K562 treated with DMSO at 1 percent for 24 hours (cell line): ENCODE data around the gene RPP25. TPM values are rescaled to one million over a fixed set of nuclear protein-coding genes. Genes with fewer than 3 reads are reported as not detected.

Experiments
- total RNA-seq: library from RNA; unstranded; fragments of 300-600 nt; gene quantifications from 2 replicates; pipeline ENCODE4 v1.2.3, GENCODE V29; 2022; ENCODE audit warnings: low read depth; ENCODE audit not compliant: insufficient read depth

The RPP25 gene
- total RNA-seq: 38.6 and 41.0 TPM in 2 replicates

GRCh38 chr15:74956648-74957475, at the start of gene RPP25:
Gene RPP25, minus strand, starts transcription at chr15:74956772. Its CDS starts 189 bp downstream, at chr15:74956583.

GRCh38 chr15:74995182-74995778, 38.7 kb upstream of the RPP25 start, which contains the start of gene SCAMP5:
Gene SCAMP5, plus strand, starts transcription at chr15:74995563. Its CDS starts 16,277 bp downstream, at chr15:75011840.

GRCh38 chr15:74937590-74938371, 18.8 kb downstream of the RPP25 start, which contains the start of gene COX5A:
Gene COX5A, minus strand, starts transcription at chr15:74938073. Its CDS starts 59 bp downstream, at chr15:74938014.

GRCh38 chr15:74906450-74907162, 50.0 kb downstream of the RPP25 start, which contains the start of gene FAM219B:
Gene FAM219B, minus strand, starts transcription at chr15:74906851. Its CDS starts 51 bp downstream, at chr15:74906800.

Other genes starting within 250 kb of the RPP25 start
- 0.17 and 0.78 TPM in 2 replicates for gene CYP1A1, start 231.2 kb downstream of the RPP25 start, total RNA-seq
- not detected in 2 replicates for gene CYP1A2, start 207.9 kb downstream of the RPP25 start, total RNA-seq
- gene CSK, start 174.7 kb downstream of the RPP25 start, total RNA-seq: 73.2 and 90.4 TPM in 2 replicates
- gene LMAN1L, start 143.9 kb downstream of the RPP25 start, total RNA-seq: not detected in 2 replicates
- not detected in 2 replicates for gene CPLX3, start 130.1 kb downstream of the RPP25 start, total RNA-seq
- 39.3 and 50.0 TPM in 2 replicates for gene ULK3, start 113.6 kb downstream of the RPP25 start, total RNA-seq
- gene SCAMP2, start 83.4 kb downstream of the RPP25 start, total RNA-seq: 67.8 and 68.5 TPM in 2 replicates
- 35.1 and 40.3 TPM in 2 replicates for gene MPI, start 66.7 kb downstream of the RPP25 start, total RNA-seq
- 20.4 and 21.5 TPM in 2 replicates for gene FAM219B, start 49.9 kb downstream of the RPP25 start, total RNA-seq
- gene COX5A, start 18.7 kb downstream of the RPP25 start, total RNA-seq: 394 and 429 TPM in 2 replicates
- gene SCAMP5, start 38.8 kb upstream of the RPP25 start, total RNA-seq: 0.27 TPM in 1 of 2 replicates, not detected in the other
- 14.3 and 17.2 TPM in 2 replicates for gene PPCDC, start 66.8 kb upstream of the RPP25 start, total RNA-seq
- 58.6 and 60.0 TPM in 2 replicates for gene C15orf39, start 245.1 kb upstream of the RPP25 start, total RNA-seq